Endothelial cell of umbilical vein (primary cell): ENCODE data around the gene TUBB4A. TPM values are rescaled to one million over a fixed set of nuclear protein-coding genes. Genes with fewer than 3 reads are reported as not detected.

Experiments used
- BruUV-seq: library from RNA; stranded (reverse); fragments of 400-500 nt; replicated peaks from 2 replicates; lab custom pipeline; 2021; lab: Mats Ljungman, UMichigan
- CTCF ChIA-PET: fragments of 300-600, 350-600 bp; sonication (Branson Sonifier 250); formaldehyde crosslinking; loops from one replicate; lab custom pipeline; 2021; ENCODE audit warnings: antibody characterized with exemption, inconsistent platforms; lab: Charles Lee
- POLR2A ChIA-PET: fragments of 300-600, 350-600 bp; sonication (Branson Sonifier 250); formaldehyde crosslinking; loops from one replicate; lab custom pipeline; 2021; ENCODE audit warnings: antibody characterized with exemption, inconsistent platforms; lab: Charles Lee
- DNase-seq: peaks from one replicate; pipeline ENCODE4 v3.0.0-alpha.2; 2011; ENCODE audit warnings: low read depth, low spot score
- FAIRE-seq: peaks from 2 replicates; lab custom pipeline; 2011; peaks lifted over from hg19 to GRCh38; lab: Jason Lieb, UNC
- H2AFZ ChIP-seq: 2 replicates; pipeline ENCODE4 v1.6.0; 2012; ENCODE audit warnings: low read depth, low read length, control low read depth, inconsistent platforms
- H3K27ac ChIP-seq: 2 replicates; pipeline ENCODE4 v1.5.1; 2011; ENCODE audit warnings: low read depth, mild to moderate bottlenecking, control low read depth, low read length, moderate library complexity; ENCODE audit not compliant: insufficient read depth
- H3K27me3 ChIP-seq, 2 experiments: 2 replicates each; pipeline versions ENCODE4 v1.6.0 to v1.6.1; 2011; ENCODE audit warnings: low read length in 2 of 2, mixed read lengths in 1 of 2; ENCODE audit not compliant: control insufficient read depth in 2 of 2, insufficient read depth in 2 of 2
- H3K36me3 ChIP-seq, 2 experiments: 2 replicates in 1 of 2; 3 replicates in 1 of 2; pipeline ENCODE4 v1.5.1; 2011; ENCODE audit warnings: low read length in 2 of 2, mild to moderate bottlenecking in 1 of 2, moderate library complexity in 1 of 2; ENCODE audit not compliant: control insufficient read depth in 2 of 2, insufficient read depth in 2 of 2; ENCODE audit errors: extremely low read depth in 1 of 2
- H3K4me1 ChIP-seq: 3 replicates; pipeline ENCODE4 v1.5.1; 2011; ENCODE audit warnings: mild to moderate bottlenecking, low read length; ENCODE audit not compliant: control insufficient read depth, insufficient read depth; ENCODE audit errors: extremely low read depth
- H3K4me2 ChIP-seq: 2 replicates; pipeline ENCODE4 v1.6.1; 2011; ENCODE audit warnings: low read length, control low read depth, mixed read lengths; ENCODE audit not compliant: insufficient read depth
- H3K4me3 ChIP-seq, 3 experiments: fragments of 200-600 bp in 1 of 3; sonication (generic), shearing (Covaris generic) in 1 of 3; replicated peaks in 1 of 3; 2 replicates each; pipeline ENCODE4 v1.5.1; 2011 to 2016; ENCODE audit warnings: control low read depth in 3 of 3, low read length in 3 of 3, mild to moderate bottlenecking in 2 of 3, inconsistent platforms in 1 of 3, low read depth in 1 of 3, moderate library complexity in 1 of 3; ENCODE audit not compliant: insufficient read depth in 1 of 3
- H3K79me2 ChIP-seq: 2 replicates; pipeline ENCODE4 v1.6.0; 2012; ENCODE audit warnings: low read length, inconsistent platforms; ENCODE audit not compliant: control insufficient read depth, insufficient read depth
- H3K9ac ChIP-seq: replicated peaks from 2 replicates; pipeline ENCODE3; 2011; ENCODE audit warnings: low read length, control low read depth; ENCODE audit not compliant: insufficient read depth; ENCODE audit errors: extremely low read depth
- H3K9me1 ChIP-seq: replicated peaks from 3 replicates; pipeline ENCODE4 v1.6.0; 2011; ENCODE audit warnings: mild to moderate bottlenecking, low read length; ENCODE audit not compliant: control insufficient read depth, insufficient read depth; ENCODE audit errors: extremely low read depth
- H3K9me3 ChIP-seq: replicated peaks from 2 replicates; pipeline ENCODE4 v1.5.1; 2012; ENCODE audit warnings: low read length, inconsistent platforms; ENCODE audit not compliant: control insufficient read depth, insufficient read depth
- H4K20me1 ChIP-seq: replicated peaks from 2 replicates; pipeline ENCODE3; 2011; ENCODE audit warnings: mild to moderate bottlenecking, low read length; ENCODE audit not compliant: control insufficient read depth, insufficient read depth; ENCODE audit errors: extremely low read depth
- CTCF ChIP-seq, 2 donors: IDR thresholded peaks; 1 replicate in 1 of 2; 2 replicates in 1 of 2; pipeline ENCODE4 v1.5.1; 2011; ENCODE audit warnings: low read length in 2 of 2, mild to moderate bottlenecking in 2 of 2, moderate library complexity in 2 of 2, control low read depth in 1 of 2, inconsistent platforms in 1 of 2, low read depth in 1 of 2; ENCODE audit not compliant: insufficient read depth in 1 of 2; ENCODE audit errors: extremely low read depth in 1 of 2
- EZH2 ChIP-seq: IDR thresholded peaks from 2 replicates; pipeline ENCODE4 v1.6.1; 2012; ENCODE audit warnings: borderline replicate concordance, low read depth, mild to moderate bottlenecking, moderate library complexity, low read length, inconsistent platforms; ENCODE audit not compliant: severe bottlenecking
- FOS ChIP-seq: IDR thresholded peaks from 2 replicates; pipeline ENCODE4 v1.6.1; 2011; ENCODE audit warnings: mild to moderate bottlenecking, low read length, moderate library complexity, borderline replicate concordance; ENCODE audit not compliant: insufficient read depth
- GATA2 ChIP-seq: IDR thresholded peaks from 2 replicates; pipeline ENCODE4 v1.7.0; 2011; ENCODE audit warnings: low read depth, mild to moderate bottlenecking, moderate library complexity, mixed read lengths, low read length; ENCODE audit not compliant: insufficient read length, insufficient read depth
- JUN ChIP-seq: IDR thresholded peaks from 2 replicates; pipeline ENCODE4 v1.6.1; 2011; ENCODE audit warnings: borderline replicate concordance, low read depth; ENCODE audit not compliant: insufficient read length, insufficient read depth
- MAX ChIP-seq: IDR thresholded peaks from 2 replicates; pipeline ENCODE4 v1.6.1; 2011; ENCODE audit not compliant: insufficient read depth, insufficient read length
- MYC ChIP-seq: IDR thresholded peaks from one replicate; pipeline ENCODE4 v1.6.1; 2011; ENCODE audit warnings: mild to moderate bottlenecking, low read depth, low read length
- POLR2A ChIP-seq: IDR thresholded peaks from 2 replicates; pipeline ENCODE4 v1.6.1; 2012; ENCODE audit warnings: low read depth, mild to moderate bottlenecking, control low read depth, low read length
- POLR2AphosphoS5 ChIP-seq: IDR thresholded peaks from 2 replicates; pipeline ENCODE4 v1.6.1; 2012; ENCODE audit warnings: low read depth, mild to moderate bottlenecking, control low read depth, low read length, moderate library complexity; ENCODE audit not compliant: insufficient read depth
- dilution Hi-C: fragments of 300-500 bp; cut with MboI; formaldehyde crosslinking; loops from one replicate; pipeline ENCODE4 v1.15.0; 2019; ENCODE audit warnings: low sequenced_read_pairs; ENCODE audit not compliant: extremely low pct_ligation_motif_present
- intact Hi-C: fragments of 100-400 bp; cut with micrococcal nuclease; formaldehyde crosslinking; loops from one replicate; pipeline ENCODE4 v1.10.0; 2022
- polyA plus RNA-seq, 4 experiments: library from polyadenylated mRNA; depleted of rRNA in 3 of 4; stranded (reverse) in 3 of 4; unstranded in 1 of 4; fragments of >200 nt; gene quantifications; 2 replicates each; pipeline versions ENCODE4 v1.2.1 to v1.2.3, GENCODE V29; 2011 to 2012; ENCODE audit warnings: missing spikeins in 1 of 4
- total RNA-seq: library from RNA; stranded (reverse); gene quantifications from 2 replicates; pipeline ENCODE4 v1.2.3, GENCODE V29; 2021

TUBB4A gene
- total and polyA plus RNA-seq, 2 donors (not counting 3 experiments of a cell fraction or from before 2014, with no cell fraction given) = not detected

GRCh38 chr19:6489278-6490061, 12.6 kb downstream of the TUBB4A start:
- FAIRE-seq (no peak), DNase-seq (no peak)
- Histone ChIP-seq H3K27me3 (no peaks in the 10 kb centered on the region), H3K9me3 (no peaks in the 10 kb centered on the region), H2AFZ (no peak overlapping the region), H3K4me3 (no peak overlapping the region), H3K9ac (no peak overlapping the region), H3K9me1 (no peaks in the 10 kb centered on the region), H3K4me2 (no peak overlapping the region), H3K27ac (no peak overlapping the region), H3K79me2 (no peaks in the 10 kb centered on the region), H4K20me1 (no peaks in the 10 kb centered on the region), H3K4me1 (no peaks in the 10 kb centered on the region), H3K36me3 (no peaks in the 10 kb centered on the region)
- dilution Hi-C loops (no loop called here), intact Hi-C loops (loop anchor here (5.0 kb wide), 1 partner anchor 913 kb away; no protein-coding TSS in a partner anchor)
- TF ChIP-seq JUN (no peak), GATA2 (no peak), MAX (no peak), EZH2 (no peak), MYC (no peak), POLR2AphosphoS5 (no peak), POLR2A (no peak), FOS (no peak), CTCF (IDR thresholded peaks at IDR 0.05; ENCODE audit: extremely low read depth in 1 of 2, insufficient read depth in 1 of 2, low read depth in 1 of 2, low read length in 2 of 2) (no peak)
- ChIA-PET POLR2A (no interaction called here), CTCF (interaction anchor here (1.0 kb wide), 1 partner anchor 8 kb away, joined by 3 read pairs; the partner anchor contains the start of gene DENND1C)
- no TSS peak for BruUV-seq
